H9 (cell line): ENCODE results near the gene UTS2B. TPM values are rescaled to one million over a fixed set of nuclear protein-coding genes. Genes with fewer than 3 reads are reported as not detected.

Source experiments
- DNase-seq: peaks from one replicate; pipeline ENCODE4 v3.0.0-alpha.2; 2017
- H2AFZ ChIP-seq: one replicate; pipeline ENCODE4 v1.6.1; 2013; ENCODE audit warnings: mild to moderate bottlenecking, low read length, control low read depth, moderate library complexity
- H2AK5ac ChIP-seq: 2 replicates; pipeline ENCODE4 v1.6.1; 2013; ENCODE audit warnings: low read length, control low read depth, mixed read lengths; ENCODE audit not compliant: insufficient read length
- H2BK120ac ChIP-seq: one replicate; pipeline ENCODE4 v1.6.1; 2013; ENCODE audit warnings: low read depth, mild to moderate bottlenecking, low read length, control low read depth, inconsistent platforms; ENCODE audit not compliant: poor library complexity, severe bottlenecking
- H2BK12ac ChIP-seq: 2 replicates; pipeline ENCODE4 v1.6.1; 2013; ENCODE audit warnings: low read length, control low read depth, mixed read lengths, low read depth; ENCODE audit not compliant: insufficient read length
- H2BK15ac ChIP-seq: 2 replicates; pipeline ENCODE4 v1.6.1; 2013; ENCODE audit warnings: low read depth, low read length, control low read depth
- H2BK20ac ChIP-seq: one replicate; pipeline ENCODE4 v1.6.1; 2013; ENCODE audit warnings: low read depth, mild to moderate bottlenecking, low read length, control low read depth, inconsistent platforms; ENCODE audit not compliant: poor library complexity, severe bottlenecking
- H2BK5ac ChIP-seq: 2 replicates; pipeline ENCODE4 v1.6.1; 2013; ENCODE audit warnings: low read length, control low read depth, mixed read lengths; ENCODE audit not compliant: insufficient read length
- H3K14ac ChIP-seq: 2 replicates; pipeline ENCODE4 v1.6.1; 2013; ENCODE audit warnings: low read length, control low read depth; ENCODE audit not compliant: insufficient read depth
- H3K18ac ChIP-seq: 2 replicates; pipeline ENCODE4 v1.6.1; 2013; ENCODE audit warnings: low read depth, mild to moderate bottlenecking, mixed read lengths, low read length, control low read depth; ENCODE audit not compliant: insufficient read length
- H3K23ac ChIP-seq: 2 replicates; pipeline ENCODE4 v1.6.1; 2013; ENCODE audit warnings: low read length, control low read depth, mixed read lengths, low read depth; ENCODE audit not compliant: insufficient read length
- H3K23me2 ChIP-seq: 2 replicates; pipeline ENCODE4 v1.6.1; 2013; ENCODE audit warnings: low read depth, mild to moderate bottlenecking, mixed read lengths, low read length, control low read depth; ENCODE audit not compliant: insufficient read length, poor library complexity, severe bottlenecking
- H3K27ac ChIP-seq: 2 replicates; pipeline ENCODE4 v1.5.1; 2013; ENCODE audit warnings: low read length, control low read depth, mixed read lengths, low read depth; ENCODE audit not compliant: insufficient read length
- H3K27me3 ChIP-seq: 2 replicates; pipeline ENCODE4 v1.6.1; 2013; ENCODE audit warnings: low read length, control low read depth, inconsistent platforms; ENCODE audit not compliant: insufficient read depth
- H3K4ac ChIP-seq: 2 replicates; pipeline ENCODE4 v1.6.1; 2013; ENCODE audit warnings: low read depth, mild to moderate bottlenecking, control low read depth, inconsistent platforms, low read length, moderate library complexity
- H3K4me1 ChIP-seq: 2 replicates; pipeline ENCODE4 v1.6.1; 2013; ENCODE audit warnings: low read length, control low read depth, inconsistent platforms; ENCODE audit not compliant: insufficient read depth
- H3K4me2 ChIP-seq: 2 replicates; pipeline ENCODE4 v1.6.1; 2013; ENCODE audit warnings: low read length, control low read depth, mixed read lengths; ENCODE audit not compliant: insufficient read length, insufficient read depth
- H3K56ac ChIP-seq: 2 replicates; pipeline ENCODE4 v1.6.1; 2013; ENCODE audit warnings: low read depth, mild to moderate bottlenecking, mixed read lengths, low read length, control low read depth; ENCODE audit not compliant: insufficient read length
- H3K79me1 ChIP-seq: 2 replicates; pipeline ENCODE4 v1.6.1; 2013; ENCODE audit warnings: low read depth, mild to moderate bottlenecking, moderate library complexity, low read length, control low read depth, inconsistent platforms; ENCODE audit not compliant: insufficient read depth, poor library complexity, severe bottlenecking
- H3K79me2 ChIP-seq: 2 replicates; pipeline ENCODE4 v1.6.1; 2013; ENCODE audit warnings: low read length, control low read depth, inconsistent platforms; ENCODE audit not compliant: insufficient read depth
- H3K9ac ChIP-seq: 2 replicates; pipeline ENCODE4 v1.6.1; 2013; ENCODE audit warnings: low read length, control low read depth, mixed read lengths; ENCODE audit not compliant: insufficient read length; ENCODE audit errors: extremely low read depth
- H3K9me3 ChIP-seq: one replicate; pipeline ENCODE4 v1.6.1; 2013; ENCODE audit warnings: low read depth, low read length, inconsistent platforms; ENCODE audit not compliant: control insufficient read depth
- H3T11ph ChIP-seq: one replicate; pipeline ENCODE4 v1.6.1; 2013; ENCODE audit warnings: mild to moderate bottlenecking, low read length, control low read depth, inconsistent platforms
- H4K20me1 ChIP-seq: one replicate; pipeline ENCODE4 v1.6.1; 2013; ENCODE audit not compliant: control insufficient read depth, insufficient read length, insufficient read depth
- H4K5ac ChIP-seq: 2 replicates; pipeline ENCODE4 v1.6.1; 2013; ENCODE audit warnings: low read depth, mild to moderate bottlenecking, mixed read lengths, low read length, control low read depth; ENCODE audit not compliant: insufficient read length
- H4K8ac ChIP-seq: replicated peaks from 2 replicates; pipeline ENCODE4 v1.6.1; 2013; ENCODE audit warnings: low read length, control low read depth, mixed read lengths, low read depth; ENCODE audit not compliant: insufficient read length
- H4K91ac ChIP-seq: 2 replicates; pipeline ENCODE4 v1.6.1; 2013; ENCODE audit warnings: low read depth, mild to moderate bottlenecking, moderate library complexity, mixed read lengths, low read length, control low read depth; ENCODE audit not compliant: insufficient read length
- H3K27ac Mint-ChIP-seq, 3 experiments: 2 replicates in 2 of 3; 3 replicates in 1 of 3; pipeline ENCODE4 v1.8.0; 2020 to 2021; ENCODE audit warnings: mixed read lengths in 3 of 3, mild to moderate bottlenecking in 1 of 3, moderate library complexity in 1 of 3
- H3K27me3 Mint-ChIP-seq: 2 replicates; pipeline ENCODE4 v1.8.0; 2021; ENCODE audit warnings: low read depth, mild to moderate bottlenecking, moderate library complexity, mixed read lengths
- H3K36me3 Mint-ChIP-seq, 3 experiments: 2 replicates in 2 of 3; 3 replicates in 1 of 3; pipeline ENCODE4 v1.8.0; 2020 to 2021; ENCODE audit warnings: low read depth in 3 of 3, mixed read lengths in 3 of 3; ENCODE audit not compliant: insufficient read depth in 1 of 3
- H3K4me1 Mint-ChIP-seq, 2 experiments: 2 replicates each; pipeline ENCODE4 v1.8.0; 2020; ENCODE audit warnings: mixed read lengths in 2 of 2
- H3K4me3 Mint-ChIP-seq, 2 experiments: 2 replicates in 1 of 2; 3 replicates in 1 of 2; pipeline ENCODE4 v1.8.0; 2020 to 2021; ENCODE audit warnings: mild to moderate bottlenecking in 2 of 2, mixed read lengths in 2 of 2, moderate library complexity in 1 of 2
- H3K9me3 Mint-ChIP-seq, 2 experiments: 2 replicates in 1 of 2; 3 replicates in 1 of 2; pipeline ENCODE4 v1.8.0; 2020; ENCODE audit warnings: mild to moderate bottlenecking in 2 of 2, mixed read lengths in 2 of 2, moderate library complexity in 1 of 2
- CTCF ChIP-seq: fragments of 200-600 bp; sonication (generic); conservative IDR thresholded peaks from 3 replicates; pipeline ENCODE4 v1.8.0; 2021; ENCODE audit warnings: antibody characterized with exemption, mild to moderate bottlenecking
- whole genome bisulfite sequencing: extraction: QIAGEN DNeasy Blood & Tissue Kit; methylation state at CpG from one replicate; pipeline ENCODE4 v1.1.7; 2013; ENCODE audit warnings: missing lambda C conversion rate, low lambda C conversion rate, mixed read lengths; ENCODE audit not compliant: insufficient read length; ENCODE audit errors: extremely low coverage; 5-methylcytosine and 5-hydroxymethylcytosine counted together
- total RNA-seq: library from RNA; stranded (reverse); gene quantifications from 2 replicates; pipeline ENCODE4 v1.2.1, GENCODE V29; 2021

The UTS2B gene
- total RNA-seq, 1 experiment from 2014 or later = 0.09 TPM

DNA sequence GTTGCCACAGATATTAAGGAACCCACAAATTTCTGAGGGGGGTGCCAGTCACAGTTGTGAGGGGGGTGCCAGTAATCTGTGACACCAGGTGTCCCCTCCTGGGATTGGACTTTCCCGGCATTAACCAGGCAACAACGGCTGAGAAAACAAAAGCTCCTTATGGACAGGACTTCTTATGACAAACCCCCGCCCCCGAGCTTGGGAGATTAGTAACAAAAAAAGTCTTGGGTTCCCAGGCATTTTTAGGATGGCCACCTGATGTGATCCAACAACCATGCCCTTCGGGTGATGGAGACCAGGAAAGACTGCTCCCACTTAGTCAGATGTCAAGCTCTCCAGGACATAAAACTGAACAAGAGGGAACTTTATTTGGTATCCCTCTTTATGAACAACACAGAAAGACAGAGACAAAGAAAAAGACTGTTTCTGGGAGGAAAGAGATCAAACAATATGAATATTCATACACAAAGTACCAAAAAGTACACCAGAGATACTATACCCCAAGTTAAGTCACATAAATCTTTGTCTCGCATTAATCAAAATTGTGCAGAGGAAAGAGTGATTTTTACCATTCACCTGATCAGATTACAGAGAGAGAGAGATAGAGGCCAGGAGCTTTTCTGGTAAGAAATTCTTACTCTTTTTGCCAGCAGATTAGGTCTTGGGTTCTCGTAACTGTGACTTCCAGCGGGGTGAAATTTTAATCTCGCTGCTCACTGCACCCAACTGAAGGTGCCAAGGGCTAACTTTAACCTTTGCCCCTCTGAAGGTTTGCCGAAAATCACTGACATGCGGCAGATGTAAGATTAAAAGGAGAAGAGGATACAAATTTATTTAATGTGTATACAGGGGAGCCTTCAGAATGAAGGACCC, 69.7 kb downstream of the UTS2B start:
- H2AK5ac ChIP-seq = no peak overlapping the region
- H4K8ac ChIP-seq = no peak overlapping the region
- no CpG with 5 or more reads among the region's 11 CpGs for WGBS
- no peak overlapping the region for H3K4me3 Mint-ChIP-seq
- no peak overlapping the region for H3K14ac ChIP-seq
- no peaks in the 10 kb centered on the region for H3K27me3 ChIP-seq
- H4K20me1 ChIP-seq = no peaks in the 10 kb centered on the region
- H2BK15ac ChIP-seq = no peak overlapping the region
- no peak overlapping the region for H2BK5ac ChIP-seq
- H3K27ac Mint-ChIP-seq = peak overlapping the region; percentile 92 to 99 (median 92)
- H2AFZ ChIP-seq = no peak overlapping the region
- no peak for DNase-seq
- no peaks in the 10 kb centered on the region; a peak in 1 of 5 replicates for H3K9me3 Mint-ChIP-seq
- no peak overlapping the region for H3K4ac ChIP-seq
- no peaks in the 10 kb centered on the region for H3K27me3 Mint-ChIP-seq
- no peak overlapping the region for H3K23ac ChIP-seq
- no peaks in the 10 kb centered on the region for H3K79me1 ChIP-seq
- H3K56ac ChIP-seq = no peak overlapping the region
- no peak overlapping the region for H2BK20ac ChIP-seq
- no peak overlapping the region for H3T11ph ChIP-seq
- no peaks in the 10 kb centered on the region for H3K23me2 ChIP-seq
- no peak overlapping the region for H3K9ac ChIP-seq
- no peak overlapping the region for H3K18ac ChIP-seq
- H3K36me3 Mint-ChIP-seq = no peaks in the 10 kb centered on the region; a peak in 1 of 7 replicates
- H3K4me2 ChIP-seq = no peak overlapping the region
- no peak overlapping the region for H4K91ac ChIP-seq
- H2BK120ac ChIP-seq = no peak overlapping the region
- H4K5ac ChIP-seq = no peak overlapping the region
- no peaks in the 10 kb centered on the region for H3K9me3 ChIP-seq
- H3K79me2 ChIP-seq = no peaks in the 10 kb centered on the region
- peaks cover 35 to 64% of the 10 kb centered on the region in 2 experiments for H3K4me1 Mint-ChIP-seq
- H3K27ac ChIP-seq = no peak overlapping the region
- TF ChIP-seq CTCF = no peak
- H2BK12ac ChIP-seq = no peak overlapping the region
- peaks cover 7% of the 10 kb centered on the region; the same call in 1 of the 2 replicates for H3K4me1 ChIP-seq
